ENCODE results near the gene NFIC.

Gene NFIC

DNA sequence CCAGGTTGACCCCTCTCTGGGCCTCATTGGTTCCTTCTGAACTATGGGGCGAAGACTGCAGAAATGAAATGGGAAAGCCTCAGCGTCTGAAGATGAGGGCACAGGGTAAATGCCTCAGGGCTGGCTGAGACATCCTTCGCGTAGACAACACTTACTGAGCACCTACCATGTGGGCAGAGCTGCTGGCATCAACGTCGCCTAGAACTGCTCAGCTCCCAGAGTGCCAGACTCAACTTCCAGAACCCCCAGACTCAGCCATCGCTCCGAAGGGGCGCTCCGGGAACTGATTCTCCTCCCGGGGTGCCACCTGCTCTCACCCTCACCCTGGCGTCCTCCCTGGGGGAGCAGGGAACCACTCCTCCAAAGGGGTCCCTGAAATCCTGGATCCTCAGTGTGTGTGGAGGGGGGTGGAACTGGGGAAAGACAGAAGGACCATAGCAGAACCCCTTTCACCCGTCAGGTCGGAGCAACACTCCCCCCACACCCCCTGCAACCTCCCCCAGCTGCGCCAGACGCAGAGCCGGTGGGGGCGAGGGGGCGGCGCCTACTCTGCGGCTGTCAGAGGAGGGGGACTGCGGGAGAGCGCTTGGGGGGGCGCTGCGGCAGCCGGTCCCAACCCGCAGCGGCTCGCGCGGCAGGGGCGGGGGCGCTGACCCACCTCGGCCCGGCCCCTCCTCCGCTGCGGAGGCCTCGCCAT lies 8.2 kb upstream of the NFIC start:
- TF ChIP-seq, protein P1, sequence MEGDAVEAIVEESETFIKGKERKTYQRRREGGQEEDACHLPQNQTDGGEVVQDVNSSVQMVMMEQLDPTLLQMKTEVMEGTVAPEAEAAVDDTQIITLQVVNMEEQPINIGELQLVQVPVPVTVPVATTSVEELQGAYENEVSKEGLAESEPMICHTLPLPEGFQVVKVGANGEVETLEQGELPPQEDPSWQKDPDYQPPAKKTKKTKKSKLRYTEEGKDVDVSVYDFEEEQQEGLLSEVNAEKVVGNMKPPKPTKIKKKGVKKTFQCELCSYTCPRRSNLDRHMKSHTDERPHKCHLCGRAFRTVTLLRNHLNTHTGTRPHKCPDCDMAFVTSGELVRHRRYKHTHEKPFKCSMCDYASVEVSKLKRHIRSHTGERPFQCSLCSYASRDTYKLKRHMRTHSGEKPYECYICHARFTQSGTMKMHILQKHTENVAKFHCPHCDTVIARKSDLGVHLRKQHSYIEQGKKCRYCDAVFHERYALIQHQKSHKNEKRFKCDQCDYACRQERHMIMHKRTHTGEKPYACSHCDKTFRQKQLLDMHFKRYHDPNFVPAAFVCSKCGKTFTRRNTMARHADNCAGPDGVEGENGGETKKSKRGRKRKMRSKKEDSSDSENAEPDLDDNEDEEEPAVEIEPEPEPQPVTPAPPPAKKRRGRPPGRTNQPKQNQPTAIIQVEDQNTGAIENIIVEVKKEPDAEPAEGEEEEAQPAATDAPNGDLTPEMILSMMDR (IDR thresholded peaks at IDR 0.05; ENCODE audit: borderline replicate concordance, extremely low read depth, low read length, poor library complexity, severe bottlenecking): no peak
- TF ChIP-seq EZH2 (IDR thresholded peaks at IDR 0.05; ENCODE audit: borderline replicate concordance, low read depth, low read length, severe bottlenecking): no peak
- H3K27ac ChIP-seq (ENCODE audit: low read length): peak overlapping the region; percentile 22; the same call in 1 of the 2 replicates
- H3K9me3 ChIP-seq (ENCODE audit: insufficient read depth, low read length, severe bottlenecking): no peaks in the 10 kb centered on the region
- H2AFZ ChIP-seq (ENCODE audit: low read depth, low read length): no peak overlapping the region; the same call in 1 of the 2 replicates
- DNase-seq: peak; percentile 76
- peak; percentile 48 for ATAC-seq (ENCODE audit: insufficient read depth, low read depth)
- H3K4me3 ChIP-seq (ENCODE audit: low read depth in 1 of 2, low read length in 2 of 2): peak overlapping the region; percentile 37 to 95; a peak in 3 of 4 replicates
- peak overlapping the region; percentile 100 for H3K4me2 ChIP-seq (ENCODE audit: insufficient read depth, low read length)
- no peaks in the 10 kb centered on the region for H3K36me3 ChIP-seq (ENCODE audit: insufficient read depth, low read length)
- peaks cover 10% of the 10 kb centered on the region for H3K27me3 ChIP-seq (ENCODE audit: insufficient read depth, low read length, poor library complexity)
- peak overlapping the region; percentile 95 for H3K9ac ChIP-seq (ENCODE audit: low read depth, low read length)
- H3K4me1 ChIP-seq (ENCODE audit: insufficient read depth, low read length): peaks cover 36% of the 10 kb centered on the region
- peaks cover 34% of the 10 kb centered on the region for H3K79me2 ChIP-seq (ENCODE audit: insufficient read depth, low read length)
- H4K20me1 ChIP-seq (ENCODE audit: insufficient read depth, low read length): peaks cover 21% of the 10 kb centered on the region

DNA sequence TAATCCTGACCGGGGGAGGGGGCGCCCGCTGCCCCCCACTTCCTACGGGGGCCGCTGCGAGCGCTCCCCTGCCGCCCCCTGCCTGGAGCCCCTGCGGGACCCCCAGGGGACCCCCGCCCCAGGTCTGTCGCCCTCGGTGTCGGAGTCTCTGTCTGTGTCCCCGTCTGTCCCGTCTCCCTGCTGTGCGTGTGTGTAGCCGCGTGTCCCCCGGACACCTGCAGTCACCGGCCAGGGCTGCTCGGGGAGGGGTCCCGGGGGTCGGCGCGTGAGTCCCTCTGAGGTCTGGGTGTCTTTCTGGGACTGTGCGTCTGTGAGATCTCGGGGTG lies 7.7 kb upstream of the NFIC start:
- peak overlapping the region; percentile 73 for H3K27ac ChIP-seq (ENCODE audit: low read length)
- peaks cover 10% of the 10 kb centered on the region for H3K27me3 ChIP-seq (ENCODE audit: insufficient read depth, low read length, poor library complexity)
- H3K9me3 ChIP-seq (ENCODE audit: insufficient read depth, low read length, severe bottlenecking): no peaks in the 10 kb centered on the region
- peak; percentile 52 for TF ChIP-seq EZH2 (IDR thresholded peaks at IDR 0.05; ENCODE audit: borderline replicate concordance, low read depth, low read length, severe bottlenecking)
- TF ChIP-seq, protein P1 (IDR thresholded peaks at IDR 0.05; ENCODE audit: borderline replicate concordance, extremely low read depth, low read length, poor library complexity, severe bottlenecking): no peak
- peak overlapping the region; percentile 89 for H2AFZ ChIP-seq (ENCODE audit: low read depth, low read length)
- no peaks in the 10 kb centered on the region for H3K36me3 ChIP-seq (ENCODE audit: insufficient read depth, low read length)
- DNase-seq: no peak
- H3K9ac ChIP-seq (ENCODE audit: low read depth, low read length): peak overlapping the region; percentile 95
- peak overlapping the region; percentile 37 to 95; a peak in 3 of 4 replicates for H3K4me3 ChIP-seq (ENCODE audit: low read depth in 1 of 2, low read length in 2 of 2)
- peak overlapping the region; percentile 100 for H3K4me2 ChIP-seq (ENCODE audit: insufficient read depth, low read length)
- peaks cover 36% of the 10 kb centered on the region for H3K4me1 ChIP-seq (ENCODE audit: insufficient read depth, low read length)
- peaks cover 39% of the 10 kb centered on the region for H3K79me2 ChIP-seq (ENCODE audit: insufficient read depth, low read length)
- ATAC-seq (ENCODE audit: insufficient read depth, low read depth): peak; percentile 14; the same call in 2 of the 3 replicates
- peaks cover 25% of the 10 kb centered on the region for H4K20me1 ChIP-seq (ENCODE audit: insufficient read depth, low read length)

DNA sequence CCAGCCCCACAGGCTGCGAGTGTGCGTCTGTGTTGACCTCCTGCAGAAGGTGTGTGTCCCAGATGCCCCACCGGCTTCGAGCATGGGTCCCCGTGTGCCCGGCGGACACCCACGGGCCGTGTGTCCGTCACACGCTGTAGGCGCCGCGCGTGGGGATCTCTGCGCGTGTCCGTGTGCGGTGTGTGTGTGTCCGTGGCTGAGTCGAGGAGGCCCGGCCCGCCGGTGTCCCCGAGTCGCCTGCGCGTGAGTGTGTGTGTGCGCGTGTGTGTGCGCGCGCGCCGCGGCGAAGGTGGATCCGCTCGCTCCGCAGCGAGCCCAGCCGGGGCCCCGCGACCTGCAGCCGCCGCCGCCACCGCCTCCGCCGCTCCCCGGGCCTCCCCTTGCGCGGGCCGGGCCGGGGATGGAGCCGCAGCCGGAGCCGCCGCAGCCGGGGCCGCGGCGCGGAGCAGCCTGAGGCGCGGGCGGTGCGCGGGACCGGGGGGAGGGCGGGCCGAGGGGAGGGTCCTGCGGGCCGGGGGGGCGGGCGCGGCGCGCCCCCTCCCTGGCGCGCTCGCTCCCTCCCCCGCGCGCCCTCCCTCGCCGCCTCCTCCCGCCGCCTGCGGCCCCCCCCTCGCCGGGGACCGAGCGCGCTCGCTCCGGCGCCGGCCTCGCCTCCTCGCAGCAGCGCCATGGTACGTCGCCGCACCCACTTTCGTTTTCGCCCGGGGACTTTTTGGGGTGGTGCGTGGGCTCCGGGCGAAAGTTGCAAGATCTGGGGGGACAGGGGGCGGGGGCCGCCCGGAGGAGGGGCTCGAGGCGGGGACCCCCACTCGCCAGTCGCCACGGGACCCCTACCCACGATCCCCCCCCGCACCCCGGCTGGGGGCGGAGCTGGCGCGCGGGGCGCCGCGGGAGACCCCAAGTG lies 7.1 kb upstream of the NFIC start:
- no peaks in the 10 kb centered on the region for H3K36me3 ChIP-seq (ENCODE audit: insufficient read depth, low read length)
- ATAC-seq (ENCODE audit: insufficient read depth, low read depth) (peak; percentile 43), DNase-seq (peak; percentile 75)
- peaks cover 28% of the 10 kb centered on the region for H4K20me1 ChIP-seq (ENCODE audit: insufficient read depth, low read length)
- no peaks in the 10 kb centered on the region for H3K9me3 ChIP-seq (ENCODE audit: insufficient read depth, low read length, severe bottlenecking)
- peaks cover 42% of the 10 kb centered on the region for H3K79me2 ChIP-seq (ENCODE audit: insufficient read depth, low read length)
- H3K9ac ChIP-seq (ENCODE audit: low read depth, low read length): peak overlapping the region; percentile 95
- TF ChIP-seq EZH2 (IDR thresholded peaks at IDR 0.05; ENCODE audit: borderline replicate concordance, low read depth, low read length, severe bottlenecking): peak; percentile 25
- TF ChIP-seq, protein P1 (IDR thresholded peaks at IDR 0.05; ENCODE audit: borderline replicate concordance, extremely low read depth, low read length, poor library complexity, severe bottlenecking): no peak
- H3K27ac ChIP-seq (ENCODE audit: low read length): peak overlapping the region; percentile 73
- peaks cover 36% of the 10 kb centered on the region for H3K4me1 ChIP-seq (ENCODE audit: insufficient read depth, low read length)
- peaks cover 10% of the 10 kb centered on the region for H3K27me3 ChIP-seq (ENCODE audit: insufficient read depth, low read length, poor library complexity)
- peak overlapping the region; percentile 89 for H2AFZ ChIP-seq (ENCODE audit: low read depth, low read length)
- peak overlapping the region; percentile 100 for H3K4me2 ChIP-seq (ENCODE audit: insufficient read depth, low read length)
- peak overlapping the region; percentile 66 to 95; a peak in 3 of 4 replicates for H3K4me3 ChIP-seq (ENCODE audit: low read depth in 1 of 2, low read length in 2 of 2)

Measured in DND-41 (cell line).